GM21619 (cell line): ENCODE measurements around the gene PLAAT1.

Experiments used
- ATAC-seq: cut with Tn5 transposase; IDR thresholded peaks from one replicate; pipeline ENCODE4 v1.9.1; 2021; ENCODE audit not compliant: unreplicated experiment

Gene PLAAT1

GRCh38 chr3:193250492-193250891 is 9.5 kb downstream of the PLAAT1 start:
- ATAC-seq, result no peak

GRCh38 chr3:193253986-193254660 is 13.1 kb downstream of the PLAAT1 start:
- no peak for ATAC-seq

- ATAC-seq, result no peak
Observed at GRCh38 chr3:193261970-193262369, 20.9 kb downstream of the PLAAT1 start.

GRCh38 chr3:193262707-193263106 is 21.7 kb downstream of the PLAAT1 start:
- no peak for ATAC-seq

GRCh38 chr3:193269343-193270028 is 28.5 kb downstream of the PLAAT1 start:
- ATAC-seq, result no peak

GRCh38 chr3:193270451-193270850 is 29.4 kb downstream of the PLAAT1 start:
- no peak for ATAC-seq

GRCh38 chr3:193271101-193271840 is 30.2 kb downstream of the PLAAT1 start:
- no peak for ATAC-seq

- ATAC-seq, result no peak
Observed at GRCh38 chr3:193292386-193292785, 51.4 kb downstream of the PLAAT1 start.

GRCh38 chr3:193295985-193296384 is 55.0 kb downstream of the PLAAT1 start:
- no peak for ATAC-seq

GRCh38 chr3:193297421-193297820 is 56.4 kb downstream of the PLAAT1 start:
- no peak for ATAC-seq

- ATAC-seq, result no peak
Observed at GRCh38 chr3:193301433-193301832, 60.4 kb downstream of the PLAAT1 start.

- no peak for ATAC-seq
Observed at GRCh38 chr3:193305356-193305755, 64.3 kb downstream of the PLAAT1 start.

- no peak for ATAC-seq
Observed at GRCh38 chr3:193310914-193311723, 70.1 kb downstream of the PLAAT1 start.

GRCh38 chr3:193313061-193313958 is 72.3 kb downstream of the PLAAT1 start:
- ATAC-seq, result no peak

GRCh38 chr3:193314161-193314560 is 73.1 kb downstream of the PLAAT1 start:
- no peak for ATAC-seq

- no peak for ATAC-seq
Observed at GRCh38 chr3:193317682-193318300, 76.8 kb downstream of the PLAAT1 start.
